GM21390 (cell line): ENCODE data around the gene CDR2L.
"Not testable (repeated sequence)": the region's sequence is repeated elsewhere in the genome, so short reads cannot be mapped to it uniquely, and the experiment has no call there.

Experiments used
- ATAC-seq: cut with Tn5 transposase; IDR thresholded peaks from one replicate; pipeline ENCODE4 v1.9.1; 2021; ENCODE audit not compliant: unreplicated experiment

The CDR2L gene

GRCh38 chr17:75006653-75007052, 19.2 kb downstream of the CDR2L start:
- ATAC-seq = no peak

- no peak for ATAC-seq
Measured at GRCh38 chr17:75008373-75008772, 20.9 kb downstream of the CDR2L start.

GRCh38 chr17:75009139-75009724, 21.8 kb downstream of the CDR2L start:
- no peak for ATAC-seq

GRCh38 chr17:75010683-75011400, 23.4 kb downstream of the CDR2L start:
- ATAC-seq = no peak

GRCh38 chr17:75011401-75012095, 24.1 kb downstream of the CDR2L start:
- no peak for ATAC-seq

- no peak for ATAC-seq
Measured at GRCh38 chr17:75012096-75012345, 24.6 kb downstream of the CDR2L start.

GRCh38 chr17:75012346-75013091, 25.1 kb downstream of the CDR2L start, which contains the start of gene MRPL58:
TSS of gene MRPL58 (plus strand) at chr17:75012670. CDS start at chr17:75012687, 17 bp downstream.
- peak; percentile 84 for ATAC-seq

- ATAC-seq = no peak
Measured at GRCh38 chr17:75013092-75013559, 25.7 kb downstream of the CDR2L start.

- no peak for ATAC-seq
Measured at GRCh38 chr17:75019146-75019545, 31.7 kb downstream of the CDR2L start.

GRCh38 chr17:75019710-75020109, 32.3 kb downstream of the CDR2L start:
- no peak for ATAC-seq

GRCh38 chr17:75020331-75021110, 33.1 kb downstream of the CDR2L start:
- no peak for ATAC-seq

- no peak for ATAC-seq
Measured at GRCh38 chr17:75024686-75025397, 37.4 kb downstream of the CDR2L start.

GRCh38 chr17:75025398-75025734, 37.9 kb downstream of the CDR2L start:
- not testable (repeated sequence) for ATAC-seq

GRCh38 chr17:75026650-75027049, 39.2 kb downstream of the CDR2L start:
- not testable (repeated sequence) for ATAC-seq

- ATAC-seq = no peak
Measured at GRCh38 chr17:75030161-75030560, 42.7 kb downstream of the CDR2L start.

GRCh38 chr17:75031972-75032719, 44.7 kb downstream of the CDR2L start:
- ATAC-seq = no peak

- no peak for ATAC-seq
Measured at GRCh38 chr17:75032720-75033280, 45.4 kb downstream of the CDR2L start.

- peak; percentile 41 for ATAC-seq
Measured at GRCh38 chr17:75033346-75034235, 46.2 kb downstream of the CDR2L start.
